ENCODE data around the gene GNA12. TPM values are rescaled to one million over a fixed set of nuclear protein-coding genes. Genes with fewer than 3 reads are reported as not detected.
"Not testable (repeated sequence)": the region's sequence is repeated elsewhere in the genome, so short reads cannot be mapped to it uniquely, and the experiment has no call there.

Gene GNA12
- total and polyA plus RNA-seq, 4 donors = 3.7 to 19.0 (median 11.3) TPM

DNA sequence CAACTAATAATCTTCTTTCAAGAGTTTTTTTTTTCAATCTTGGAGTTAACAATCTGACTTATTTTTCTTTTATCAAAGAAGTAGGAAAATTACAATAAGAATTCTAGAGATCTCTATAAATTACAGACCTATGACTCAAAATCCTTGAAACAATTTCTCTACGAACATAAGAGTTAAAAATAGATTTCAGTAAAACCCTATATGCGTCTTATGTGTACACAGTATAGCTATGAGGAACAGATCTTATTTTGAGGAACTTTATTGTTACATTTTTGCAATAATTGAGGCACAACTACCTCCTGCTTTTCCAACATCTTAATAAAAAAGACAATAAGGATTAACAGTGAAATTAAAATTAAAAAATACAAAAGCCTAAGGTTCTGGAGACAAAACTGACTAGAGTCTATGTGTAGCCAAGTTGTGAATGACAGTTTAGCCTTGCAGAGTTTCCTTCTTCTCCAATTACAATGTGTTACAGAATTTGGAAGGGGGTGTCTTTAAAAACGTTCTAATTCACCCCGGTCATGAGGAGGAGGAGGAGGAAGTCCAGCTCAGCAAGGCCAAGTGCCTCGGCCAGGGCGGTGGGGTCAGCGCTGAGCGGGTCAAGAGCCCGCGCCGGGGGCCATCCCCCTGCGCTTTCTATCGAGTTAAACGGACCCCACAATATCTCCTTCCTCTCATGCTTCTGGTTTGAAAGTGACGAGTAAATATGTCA is 115.6 kb downstream of the GNA12 start:
- Histone ChIP-seq H3K9ac (ENCODE audit: low read depth in 1 of 2, low read length in 2 of 2) (no peak overlapping the region), H3K36me3 (ENCODE audit: control insufficient read depth in 4 of 4, insufficient read depth in 3 of 4, low read depth in 1 of 4, low read length in 3 of 4) (peaks cover 0 to 6% (median 3%) of the 10 kb centered on the region in 4 donors), H3K9me3 (ENCODE audit: control insufficient read depth in 4 of 4, low read length in 3 of 4) (no peaks in the 10 kb centered on the region), H3K27ac (ENCODE audit: low read depth in 1 of 2, low read length in 2 of 2) (peak overlapping the region in 1 of 2 donors; percentile 2), H3K4me3 (ENCODE audit: low read depth in 1 of 3, low read length in 3 of 3) (no peak overlapping the region), H3K4me1 (ENCODE audit: control insufficient read depth in 4 of 4, insufficient read depth in 4 of 4, low read length in 3 of 4) (no peaks in the 10 kb centered on the region), H3K27me3 (ENCODE audit: control insufficient read depth in 4 of 4, insufficient read depth in 4 of 4, low read length in 3 of 4) (no peaks in the 10 kb centered on the region)
- TF ChIP-seq JUND (IDR thresholded peaks at IDR 0.05) (no peak), HNF4A (conservative IDR thresholded peaks at IDR 0.05) (no peak), FOXA1 (IDR thresholded peaks at IDR 0.05) (no peak), RXRA (IDR thresholded peaks at IDR 0.05) (no peak), SP1 (IDR thresholded peaks at IDR 0.05) (no peak), YY1 (IDR thresholded peaks at IDR 0.05) (no peak), FOXA2 (IDR thresholded peaks at IDR 0.05) (no peak), HNF4G (IDR thresholded peaks at IDR 0.05) (no peak), TAF1 (conservative IDR thresholded peaks at IDR 0.05) (no peak), RAD21 (IDR thresholded peaks at IDR 0.05) (no peak), GABPA (IDR thresholded peaks at IDR 0.05 in 1 of 2, conservative IDR thresholded peaks at IDR 0.05 in 1 of 2) (no peak)
- TF ChIP-seq, protein P1, sequence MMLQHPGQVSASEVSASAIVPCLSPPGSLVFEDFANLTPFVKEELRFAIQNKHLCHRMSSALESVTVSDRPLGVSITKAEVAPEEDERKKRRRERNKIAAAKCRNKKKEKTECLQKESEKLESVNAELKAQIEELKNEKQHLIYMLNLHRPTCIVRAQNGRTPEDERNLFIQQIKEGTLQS (IDR thresholded peaks at IDR 0.05) = no peak
- TF ChIP-seq, protein P2, sequence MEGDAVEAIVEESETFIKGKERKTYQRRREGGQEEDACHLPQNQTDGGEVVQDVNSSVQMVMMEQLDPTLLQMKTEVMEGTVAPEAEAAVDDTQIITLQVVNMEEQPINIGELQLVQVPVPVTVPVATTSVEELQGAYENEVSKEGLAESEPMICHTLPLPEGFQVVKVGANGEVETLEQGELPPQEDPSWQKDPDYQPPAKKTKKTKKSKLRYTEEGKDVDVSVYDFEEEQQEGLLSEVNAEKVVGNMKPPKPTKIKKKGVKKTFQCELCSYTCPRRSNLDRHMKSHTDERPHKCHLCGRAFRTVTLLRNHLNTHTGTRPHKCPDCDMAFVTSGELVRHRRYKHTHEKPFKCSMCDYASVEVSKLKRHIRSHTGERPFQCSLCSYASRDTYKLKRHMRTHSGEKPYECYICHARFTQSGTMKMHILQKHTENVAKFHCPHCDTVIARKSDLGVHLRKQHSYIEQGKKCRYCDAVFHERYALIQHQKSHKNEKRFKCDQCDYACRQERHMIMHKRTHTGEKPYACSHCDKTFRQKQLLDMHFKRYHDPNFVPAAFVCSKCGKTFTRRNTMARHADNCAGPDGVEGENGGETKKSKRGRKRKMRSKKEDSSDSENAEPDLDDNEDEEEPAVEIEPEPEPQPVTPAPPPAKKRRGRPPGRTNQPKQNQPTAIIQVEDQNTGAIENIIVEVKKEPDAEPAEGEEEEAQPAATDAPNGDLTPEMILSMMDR (IDR thresholded peaks at IDR 0.05; ENCODE audit: low read depth, low read length, missing input control) = no peak
- TF ChIP-seq, protein P3, sequence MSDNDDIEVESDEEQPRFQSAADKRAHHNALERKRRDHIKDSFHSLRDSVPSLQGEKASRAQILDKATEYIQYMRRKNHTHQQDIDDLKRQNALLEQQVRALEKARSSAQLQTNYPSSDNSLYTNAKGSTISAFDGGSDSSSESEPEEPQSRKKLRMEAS (IDR thresholded peaks at IDR 0.05) = no peak
- DNase-seq (ENCODE audit: low spot score) = no peak
- WGBS = 71% methylated on average over 15 of the region's 15 CpGs

DNA sequence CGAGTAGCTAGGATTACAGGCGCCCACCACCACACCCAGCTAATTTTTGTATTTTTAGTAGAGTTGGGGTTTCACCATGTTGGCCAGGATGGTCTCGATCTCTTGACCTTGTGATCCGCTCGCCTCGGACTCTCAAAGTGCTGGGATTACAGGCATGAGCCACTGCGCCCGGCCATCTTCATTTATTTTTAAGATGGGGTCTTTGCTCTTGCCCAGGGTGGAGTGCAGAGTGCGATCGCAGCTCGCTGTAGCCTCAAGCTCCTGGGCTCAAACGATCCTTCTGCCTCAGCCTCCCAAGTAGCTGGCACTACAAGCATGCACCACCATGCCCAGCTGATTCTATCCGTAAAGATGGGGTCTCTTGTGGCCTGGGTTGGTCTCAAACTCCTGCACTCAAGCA is 116.9 kb downstream of the GNA12 start:
- not testable (repeated sequence) for H3K27me3 ChIP-seq (ENCODE audit: control insufficient read depth in 4 of 4, insufficient read depth in 4 of 4, low read length in 3 of 4); H3K4me3 ChIP-seq (ENCODE audit: low read depth in 1 of 3, low read length in 3 of 3); DNase-seq (ENCODE audit: low spot score); H3K4me1 ChIP-seq (ENCODE audit: control insufficient read depth in 4 of 4, insufficient read depth in 4 of 4, low read length in 3 of 4); H3K9me3 ChIP-seq (ENCODE audit: control insufficient read depth in 4 of 4, low read length in 3 of 4); H3K27ac ChIP-seq (ENCODE audit: low read depth in 1 of 2, low read length in 2 of 2); H3K9ac ChIP-seq (ENCODE audit: low read depth in 1 of 2, low read length in 2 of 2); H3K36me3 ChIP-seq (ENCODE audit: control insufficient read depth in 4 of 4, insufficient read depth in 3 of 4, low read depth in 1 of 4, low read length in 3 of 4)
- 89% methylated on average over 13 of the region's 13 CpGs for WGBS

DNA sequence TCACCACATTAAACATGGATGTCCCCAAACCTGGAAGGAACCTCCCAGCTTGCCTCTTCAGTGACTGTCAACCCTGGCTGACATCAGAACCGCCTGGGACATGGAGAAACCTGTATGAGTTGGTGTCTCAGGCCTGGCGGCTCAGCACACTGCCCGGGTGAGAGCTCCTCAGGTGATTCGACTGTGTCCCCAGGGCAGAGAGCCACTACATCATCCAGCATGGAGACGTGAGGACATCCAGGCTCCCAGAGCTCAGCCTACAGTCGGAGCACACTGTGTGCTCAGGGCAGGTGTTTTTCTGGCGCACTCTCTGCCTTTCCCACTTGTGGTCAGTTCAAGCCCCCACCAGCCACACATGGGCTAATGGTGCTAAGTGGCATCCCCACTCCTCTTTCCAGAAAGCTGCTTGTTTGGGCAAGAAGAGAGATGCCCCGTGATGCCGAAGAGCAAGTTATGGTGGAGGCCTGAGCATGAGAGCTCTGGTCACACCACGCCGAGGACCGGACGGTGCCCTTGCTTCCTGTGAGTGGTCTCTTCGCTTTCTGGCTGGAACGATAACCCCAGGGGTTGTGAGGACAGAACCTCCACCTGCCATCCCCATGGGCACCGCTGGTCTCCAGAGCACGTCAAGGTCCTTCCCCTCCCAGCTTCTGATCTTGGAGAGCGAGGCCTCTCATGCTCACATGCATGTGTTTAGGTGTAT is 117.6 kb downstream of the GNA12 start:
- Histone ChIP-seq H3K27me3 (ENCODE audit: control insufficient read depth in 4 of 4, insufficient read depth in 4 of 4, low read length in 3 of 4) (no peaks in the 10 kb centered on the region), H3K4me3 (ENCODE audit: low read depth in 1 of 3, low read length in 3 of 3) (no peak overlapping the region), H3K36me3 (ENCODE audit: control insufficient read depth in 4 of 4, insufficient read depth in 3 of 4, low read depth in 1 of 4, low read length in 3 of 4) (peaks cover 0 to 8% (median 3%) of the 10 kb centered on the region in 4 donors), H3K9me3 (ENCODE audit: control insufficient read depth in 4 of 4, low read length in 3 of 4) (no peaks in the 10 kb centered on the region), H3K9ac (ENCODE audit: low read depth in 1 of 2, low read length in 2 of 2) (no peak overlapping the region), H3K27ac (ENCODE audit: low read depth in 1 of 2, low read length in 2 of 2) (no peak overlapping the region), H3K4me1 (ENCODE audit: control insufficient read depth in 4 of 4, insufficient read depth in 4 of 4, low read length in 3 of 4) (no peaks in the 10 kb centered on the region)
- no peak for TF ChIP-seq FOXA1 (IDR thresholded peaks at IDR 0.05)
- no peak for TF ChIP-seq GABPA (IDR thresholded peaks at IDR 0.05 in 1 of 2, conservative IDR thresholded peaks at IDR 0.05 in 1 of 2)
- no peak for DNase-seq (ENCODE audit: low spot score)
- WGBS = 92% methylated on average over 18 of the region's 18 CpGs

Measured in liver (tissue), 9 donors.